HG03575 (cell line): ENCODE measurements around the gene ESRRG.

Experiments
- ATAC-seq: cut with Tn5 transposase; IDR thresholded peaks from one replicate; pipeline ENCODE4 v1.9.1; 2021; ENCODE audit not compliant: unreplicated experiment, insufficient number of reproducible peaks, low FRiP score; ENCODE audit errors: extremely low read depth

Gene ESRRG

DNA sequence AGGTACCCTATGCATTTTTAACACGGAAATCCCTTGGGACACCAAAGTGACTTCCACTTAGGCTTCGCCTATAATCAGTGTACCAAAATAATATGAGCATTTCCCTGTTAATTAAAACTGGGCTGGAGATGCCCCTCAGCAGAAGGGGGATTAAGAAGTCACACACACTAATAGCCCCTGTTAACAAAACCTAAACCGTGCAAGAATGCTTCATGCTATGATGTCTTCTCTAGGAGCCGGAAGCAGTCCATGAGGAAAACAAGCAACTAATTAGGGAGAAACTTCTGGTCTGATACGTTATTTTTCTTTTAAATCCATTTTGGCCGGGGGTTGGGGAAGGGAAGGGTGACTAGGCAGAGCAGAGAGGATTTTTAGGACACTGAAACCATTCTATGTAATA, 123.4 kb downstream of the ESRRG start:
- ATAC-seq = no peak

DNA sequence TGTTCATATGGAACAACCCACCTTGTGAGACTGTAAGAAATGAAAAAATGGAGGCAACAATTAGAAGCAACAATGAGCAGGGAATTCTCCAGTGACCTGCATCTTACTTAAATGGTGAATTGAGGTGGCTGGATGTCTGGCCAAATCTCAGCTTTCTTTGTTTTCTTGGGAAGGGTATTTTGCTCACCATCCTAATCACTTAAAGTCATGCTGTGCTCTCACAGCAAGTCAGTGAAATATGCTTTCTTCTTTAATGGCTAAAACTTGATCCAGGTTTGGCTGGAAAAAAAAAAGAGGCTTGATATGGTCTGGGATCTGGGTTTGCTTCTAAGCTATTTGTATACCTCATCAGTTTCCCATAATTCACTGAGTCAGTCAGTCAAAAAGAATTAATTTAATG, 124.8 kb downstream of the ESRRG start:
- ATAC-seq = no peak

DNA sequence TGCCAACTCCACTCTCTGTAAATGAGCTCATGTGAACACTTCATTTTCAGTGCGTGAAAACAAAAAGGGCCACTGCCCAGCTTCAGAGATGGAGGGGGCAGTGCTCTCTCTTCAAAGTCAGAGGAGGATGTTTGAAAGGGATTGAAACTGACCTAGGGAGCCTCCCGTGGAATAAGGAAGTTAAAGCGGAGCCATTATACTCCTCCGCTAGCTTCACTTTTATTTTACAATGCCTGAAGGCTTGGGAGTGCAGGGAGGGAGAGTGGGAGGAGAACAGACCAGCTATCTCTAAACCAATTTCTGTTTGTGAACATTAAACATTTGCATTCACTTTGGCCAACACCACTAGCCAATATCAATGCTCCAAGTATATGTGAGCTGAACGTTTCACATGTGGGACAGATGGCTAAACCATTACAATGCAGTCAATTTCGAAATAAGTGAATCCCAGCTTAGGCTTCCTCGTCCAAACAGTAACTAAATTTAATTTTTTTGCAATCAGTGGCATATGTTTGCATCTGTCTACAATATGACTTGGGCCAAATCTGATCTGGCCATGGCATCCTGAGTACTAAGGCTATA, 126.9 kb downstream of the ESRRG start:
- no peak for ATAC-seq

DNA sequence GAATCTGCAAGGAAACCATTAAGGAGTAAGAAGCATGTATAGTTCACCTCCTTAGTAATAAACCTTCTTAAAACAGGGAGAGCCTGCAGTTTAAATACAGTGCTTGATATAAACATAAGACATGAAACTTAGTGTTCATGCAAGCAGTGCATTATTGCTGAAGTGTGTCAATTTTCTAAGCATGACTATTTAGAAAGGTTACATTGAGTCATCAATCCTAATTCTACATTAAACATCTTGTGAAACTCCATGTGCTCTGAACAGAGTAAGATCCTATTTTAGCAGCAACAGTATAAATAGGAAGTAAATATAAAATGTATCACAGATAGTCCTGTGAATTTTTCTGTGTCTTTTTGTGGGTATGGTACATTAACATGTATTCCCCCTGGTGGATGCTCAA, 135.5 kb downstream of the ESRRG start:
- ATAC-seq = no peak

DNA sequence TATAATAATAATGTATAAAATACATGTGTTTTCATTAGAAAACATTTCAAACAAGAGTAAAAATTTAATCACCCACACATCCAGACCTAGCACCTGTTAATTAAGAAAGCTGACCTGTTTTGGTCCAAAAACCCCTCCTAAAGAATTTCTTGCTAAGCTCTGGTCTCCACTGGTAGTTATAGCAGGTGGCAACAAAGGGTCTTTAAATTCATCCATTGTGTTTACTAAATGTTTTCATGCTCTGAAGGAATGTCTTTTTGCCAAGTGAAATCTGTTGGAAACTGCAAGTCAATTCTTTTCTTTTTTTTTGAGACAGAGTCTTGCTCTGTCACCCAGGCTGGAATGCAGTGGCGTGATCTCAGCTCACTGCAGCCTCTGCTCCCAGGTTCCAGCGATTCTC, 141.1 kb downstream of the ESRRG start:
- ATAC-seq = no peak

DNA sequence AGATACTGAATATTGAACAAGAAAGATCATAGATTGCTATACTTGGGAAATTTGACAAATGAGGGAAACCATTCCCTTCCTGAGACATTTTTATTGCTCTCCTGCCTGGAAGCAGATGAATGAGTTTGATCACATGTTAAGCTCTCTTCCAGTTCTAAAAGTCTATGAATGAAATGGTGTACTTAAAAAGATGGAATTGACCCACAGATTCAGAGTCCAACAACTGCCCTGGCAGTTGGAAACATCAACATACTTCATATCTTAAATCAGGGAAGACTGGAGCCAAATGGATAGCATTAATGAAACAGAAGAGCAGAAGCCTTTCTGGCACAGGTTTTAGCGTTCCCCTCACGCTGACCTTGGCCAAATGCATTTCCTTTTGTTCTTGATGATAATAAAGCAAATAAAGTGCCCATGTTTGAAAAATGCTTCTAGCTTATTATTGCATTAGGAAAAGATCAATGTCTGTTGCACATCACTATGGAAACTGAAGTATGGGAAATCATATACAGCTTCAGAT, 142.6 kb downstream of the ESRRG start:
- no peak for ATAC-seq

DNA sequence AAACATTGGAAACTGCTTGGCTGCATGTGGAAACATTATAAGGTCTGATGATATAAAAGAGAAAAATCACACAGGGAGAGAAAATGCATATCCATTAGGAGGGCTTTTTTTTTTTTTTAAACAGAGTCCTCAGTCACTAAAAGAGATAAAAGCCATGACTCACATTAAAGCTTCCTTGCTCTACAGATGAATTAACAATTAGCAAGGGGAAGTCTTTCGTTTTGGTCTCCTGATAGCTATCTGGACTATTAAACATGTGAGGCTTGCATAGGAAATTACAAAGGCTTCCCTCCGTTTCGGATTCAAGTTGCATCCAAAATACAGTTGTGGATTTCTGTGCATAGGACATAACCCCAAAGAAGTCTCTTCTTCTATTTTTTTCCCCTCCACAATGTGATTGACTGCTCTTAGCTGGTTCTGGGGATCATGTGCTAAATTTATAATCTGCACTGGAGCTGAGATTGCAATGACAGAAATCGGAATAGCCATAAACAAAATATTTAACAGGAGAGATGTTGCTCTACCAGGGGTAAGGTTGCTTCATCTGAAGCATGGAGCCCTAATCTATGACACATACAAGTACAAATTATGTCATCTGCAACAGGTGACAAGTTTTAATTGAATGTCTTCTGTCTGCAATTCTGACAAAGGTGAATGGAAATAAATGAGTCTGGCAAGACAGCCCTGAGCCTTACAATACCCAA, 146.8 kb downstream of the ESRRG start:
- ATAC-seq = no peak

DNA sequence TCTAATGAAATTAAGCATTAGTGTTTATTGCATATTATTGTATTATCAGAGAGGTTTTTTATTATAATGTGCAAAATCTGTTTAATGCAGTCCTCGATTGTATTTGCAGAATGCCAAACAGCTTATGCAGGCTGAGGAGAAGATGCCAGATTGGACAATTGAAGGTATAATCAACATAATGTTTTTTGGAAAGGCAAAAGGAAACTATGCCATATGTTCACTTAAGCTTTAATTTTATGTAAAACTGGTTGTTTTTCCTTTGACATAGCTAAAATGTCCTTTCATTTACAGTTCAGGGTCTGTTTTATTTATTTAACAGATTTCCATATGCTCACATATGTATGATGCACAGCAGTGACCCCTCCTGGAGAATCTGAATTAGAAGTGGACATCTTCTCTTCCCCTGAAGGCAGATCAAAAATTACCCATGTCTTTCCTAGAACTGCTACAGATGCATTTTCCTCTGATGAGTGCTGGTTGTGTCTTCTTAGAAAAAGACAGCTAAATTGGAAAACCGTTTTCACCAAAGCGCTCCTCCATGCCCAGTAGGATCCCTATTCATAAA, 156.5 kb downstream of the ESRRG start:
- no peak for ATAC-seq

DNA sequence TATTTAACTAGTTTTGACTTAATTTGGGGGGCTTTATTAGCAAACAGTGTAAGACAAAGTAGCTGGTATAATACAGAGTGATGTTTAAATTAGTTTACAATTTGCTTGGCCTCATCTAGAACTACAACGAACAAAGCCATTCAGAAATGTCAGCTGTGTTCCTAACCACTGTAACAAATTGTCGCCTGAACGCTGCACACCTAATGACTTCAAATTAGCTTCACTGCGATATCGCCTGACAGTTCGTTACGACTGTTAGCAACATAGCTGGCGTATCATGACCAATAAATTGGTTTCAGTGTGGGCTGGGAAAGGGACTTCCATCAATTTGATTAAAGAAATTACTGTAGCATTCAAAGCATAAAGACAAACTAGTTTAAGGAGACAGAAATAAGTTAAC, 160.1 kb downstream of the ESRRG start:
- no peak for ATAC-seq

DNA sequence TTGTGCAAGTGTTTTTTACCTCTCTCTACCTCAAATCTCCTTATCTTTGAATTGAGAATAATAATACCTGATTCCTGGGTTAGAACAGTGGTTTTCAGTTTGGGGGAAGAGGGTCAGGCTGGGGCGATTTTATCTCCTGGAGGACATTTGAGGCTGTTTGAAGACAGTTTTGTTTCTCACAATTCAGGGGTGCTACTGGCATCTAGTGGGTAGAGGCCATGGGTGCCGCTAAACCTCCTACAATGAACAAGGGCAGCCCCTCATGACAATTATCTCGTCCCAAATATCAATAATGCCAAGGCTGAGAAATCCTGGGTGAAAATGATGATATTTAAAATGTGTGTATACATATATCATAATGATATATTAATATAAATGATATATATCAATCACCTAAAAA, 160.8 kb downstream of the ESRRG start:
- ATAC-seq = no peak

DNA sequence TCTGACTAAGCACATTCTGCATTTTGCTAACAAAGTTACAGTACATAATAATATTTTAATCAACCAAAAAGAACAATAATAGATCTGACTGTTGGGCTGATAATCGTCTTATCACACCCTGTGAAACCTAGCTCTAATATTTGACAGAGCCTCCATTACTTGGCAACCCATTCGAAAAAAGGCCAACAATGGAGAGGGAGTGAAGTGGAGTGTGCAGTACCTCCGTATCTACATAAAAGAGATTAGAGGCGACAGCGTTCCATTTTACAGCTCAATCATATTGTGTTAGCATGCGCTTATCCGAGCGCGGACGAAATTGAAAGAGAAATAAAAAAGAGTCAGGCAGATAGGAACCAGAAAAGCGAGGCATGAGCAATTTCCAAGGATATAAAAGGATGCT, 162.7 kb downstream of the ESRRG start:
- ATAC-seq = no peak

DNA sequence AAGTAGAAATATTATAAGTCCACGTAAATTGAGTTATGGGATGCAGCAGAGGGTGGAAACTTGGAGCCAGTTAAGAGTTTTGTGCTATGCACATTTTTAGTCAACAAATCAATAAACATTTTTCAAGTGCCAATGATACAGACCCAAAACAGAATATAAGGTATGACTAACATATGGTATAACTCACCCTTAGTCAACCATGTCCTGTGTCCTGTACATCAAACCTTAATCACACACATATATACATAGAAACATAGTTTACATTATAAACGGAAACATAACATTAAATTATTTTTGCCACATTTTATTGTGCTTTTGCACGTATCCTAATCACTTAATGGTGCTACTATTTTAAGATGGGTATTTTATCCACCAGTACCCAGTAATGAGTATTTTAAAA, 163.9 kb downstream of the ESRRG start:
- ATAC-seq = no peak

DNA sequence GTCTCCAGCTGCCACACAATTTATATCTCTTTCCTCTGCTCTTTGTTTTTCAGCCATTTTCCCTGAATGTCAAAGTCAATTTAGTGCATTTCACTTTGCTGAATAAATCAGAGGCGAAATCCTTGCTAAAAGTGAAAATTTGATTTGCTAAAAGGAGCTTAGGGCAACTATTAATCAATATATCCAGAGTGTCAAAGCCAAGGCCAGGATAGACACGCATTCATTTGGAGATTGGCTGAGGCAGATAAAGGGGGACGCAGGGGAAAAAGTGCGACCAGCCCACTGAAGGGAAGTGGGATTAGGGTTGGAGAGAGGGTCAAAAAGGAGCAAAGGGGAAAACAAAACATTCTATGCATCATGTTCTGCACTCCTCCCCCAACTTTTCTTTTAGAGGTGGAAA, 167.6 kb downstream of the ESRRG start:
- ATAC-seq = no peak

DNA sequence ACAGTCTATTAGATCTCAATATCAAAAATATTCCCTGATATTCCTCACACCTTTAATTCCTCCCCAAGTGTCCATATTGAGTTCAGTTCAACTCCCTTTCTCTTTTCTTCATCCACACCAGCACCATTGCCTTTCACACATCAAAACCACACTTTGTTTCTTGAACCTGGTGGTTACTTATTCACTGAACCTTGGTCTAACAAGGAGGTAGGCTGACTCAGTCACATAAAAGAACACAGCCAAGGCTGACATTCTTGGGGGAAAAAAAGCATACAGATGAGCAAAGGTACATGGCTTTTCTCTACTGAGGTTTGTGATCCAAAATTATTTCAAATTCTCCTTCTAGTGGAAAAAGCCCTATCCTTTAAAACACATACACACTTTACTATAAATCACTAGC, 168.3 kb downstream of the ESRRG start:
- no peak for ATAC-seq

DNA sequence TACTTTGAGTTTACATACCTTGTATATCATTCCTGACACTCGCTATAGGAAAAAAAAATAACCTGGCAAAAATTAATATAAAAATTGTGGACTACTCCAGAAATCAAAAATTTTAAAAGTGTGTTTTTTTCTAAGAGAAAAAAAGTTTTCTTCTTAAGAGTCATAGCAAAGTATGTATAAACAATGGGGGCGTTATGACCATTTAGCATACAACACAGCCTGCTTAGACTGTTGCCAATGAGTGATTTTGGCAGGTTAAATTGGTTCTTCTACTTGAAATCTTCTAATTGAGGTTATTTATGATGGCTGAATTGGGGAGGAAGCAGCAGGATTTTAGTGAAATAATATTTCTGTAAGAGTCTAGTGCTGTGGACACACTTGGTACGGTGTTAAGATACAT, 169.5 kb downstream of the ESRRG start:
- ATAC-seq = no peak

DNA sequence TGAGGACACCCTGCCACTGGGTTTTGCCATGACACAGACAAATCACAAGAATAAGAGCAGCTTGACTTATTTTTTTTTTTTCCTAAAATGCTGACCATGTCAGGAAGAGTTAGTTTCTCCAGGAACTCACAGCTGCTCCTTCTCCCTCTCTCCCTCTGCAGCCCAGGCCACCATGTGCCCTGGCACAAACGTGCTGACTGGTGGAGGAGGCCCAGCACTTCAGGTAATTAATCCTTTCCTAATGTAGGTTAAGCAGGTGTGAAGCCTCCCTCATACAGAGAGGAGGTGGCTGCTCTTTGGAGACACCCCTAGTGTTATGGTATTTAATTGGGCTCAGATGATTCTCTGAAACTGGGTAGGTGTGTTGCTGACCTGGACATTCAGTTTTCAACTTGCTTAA, 170.2 kb downstream of the ESRRG start:
- ATAC-seq = no peak

DNA sequence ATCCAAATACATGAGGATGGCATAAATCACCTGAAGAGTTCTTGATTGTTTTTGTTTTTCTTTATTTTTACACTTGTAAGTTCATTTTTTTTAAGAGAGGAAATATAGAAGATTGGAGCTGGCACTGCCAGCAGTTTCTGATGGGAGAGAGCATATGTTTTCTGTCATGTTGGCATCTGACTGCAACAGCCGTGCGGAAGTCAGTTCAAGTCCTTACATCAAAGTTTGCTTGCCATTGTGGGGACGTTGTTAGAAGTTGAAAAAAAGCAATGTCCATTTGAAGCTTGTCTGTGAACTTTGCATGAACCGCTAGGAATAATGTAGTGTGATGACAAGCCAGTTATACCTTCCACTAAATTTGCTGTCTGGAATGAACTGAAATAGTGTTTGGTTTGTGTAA, 173.4 kb downstream of the ESRRG start:
- ATAC-seq = no peak

DNA sequence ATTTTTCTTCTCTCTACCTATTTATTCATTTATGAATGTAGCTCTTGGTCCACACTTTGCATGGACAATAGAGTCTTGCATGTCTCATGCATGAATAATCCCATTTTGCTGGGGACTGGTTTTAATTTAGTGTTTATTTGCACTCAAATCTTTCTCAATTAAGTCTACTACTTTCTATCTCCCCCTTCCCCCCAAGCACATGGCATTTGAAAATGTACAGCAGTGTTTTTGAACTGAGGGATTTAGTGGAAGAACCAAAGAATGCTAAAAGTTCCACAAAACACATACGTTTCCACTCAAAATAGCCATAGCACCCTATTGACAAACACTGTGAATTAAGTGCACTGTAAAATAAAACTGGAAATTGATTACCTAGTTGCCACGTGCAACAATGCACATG, 180.5 kb downstream of the ESRRG start:
- ATAC-seq = no peak

DNA sequence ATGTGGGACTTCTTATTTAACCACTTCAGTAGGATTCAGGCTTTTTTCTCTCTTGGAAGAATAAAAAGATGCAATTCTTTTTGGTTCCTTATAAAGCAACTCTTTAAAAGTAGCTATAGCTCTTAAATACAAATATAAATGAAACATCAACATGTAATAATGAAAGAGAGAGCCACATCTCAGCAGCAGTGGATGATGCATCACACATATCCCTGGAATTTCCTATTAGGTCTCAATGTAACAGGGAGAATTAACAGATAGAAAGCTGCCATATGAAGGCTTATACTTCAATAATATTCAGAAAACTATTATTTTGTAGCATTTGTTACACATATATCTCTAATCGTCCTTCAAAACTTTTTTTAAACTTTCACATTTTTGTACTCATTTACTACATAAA, 181.0 kb downstream of the ESRRG start:
- ATAC-seq = no peak

DNA sequence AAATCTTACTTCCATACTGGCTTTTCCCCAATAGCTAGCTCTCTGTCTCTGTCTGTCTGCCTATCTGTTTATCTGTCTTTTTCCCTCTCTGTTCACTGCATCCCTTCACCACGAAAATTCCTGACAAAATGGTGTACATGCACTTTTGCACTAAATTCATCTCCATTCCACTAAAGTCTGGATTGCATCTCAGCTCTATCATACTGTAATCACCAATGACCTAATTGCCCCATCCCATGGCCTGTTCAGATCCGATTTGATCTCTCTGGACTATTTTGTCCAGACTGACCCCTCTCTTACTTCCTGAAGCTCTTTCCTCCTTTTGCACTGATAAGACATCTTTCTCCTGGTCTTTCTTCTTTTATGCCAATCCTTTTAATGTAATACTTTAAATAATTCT, 187.5 kb downstream of the ESRRG start:
- no peak for ATAC-seq

DNA sequence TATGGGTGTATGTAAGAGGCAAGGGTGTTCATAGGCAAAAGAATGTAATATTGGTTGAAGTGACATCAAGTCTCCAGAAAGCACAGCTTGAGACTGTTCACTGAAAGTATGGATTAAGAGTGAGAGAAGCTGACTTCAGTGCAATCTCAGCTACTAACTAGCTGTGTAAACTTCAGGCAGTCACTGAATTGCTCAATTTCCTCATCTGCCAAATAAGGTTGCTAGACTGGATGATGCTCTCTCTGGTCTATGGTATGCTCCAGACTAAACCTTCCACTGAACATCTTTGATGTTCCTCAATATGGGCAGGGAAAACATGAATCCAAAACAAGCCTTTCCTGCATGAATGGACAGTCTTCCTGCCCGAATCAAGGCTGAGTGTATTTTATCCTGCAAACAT, 188.2 kb downstream of the ESRRG start:
- no peak for ATAC-seq
